ENCODE results near the gene TROAP.

Gene TROAP

DNA sequence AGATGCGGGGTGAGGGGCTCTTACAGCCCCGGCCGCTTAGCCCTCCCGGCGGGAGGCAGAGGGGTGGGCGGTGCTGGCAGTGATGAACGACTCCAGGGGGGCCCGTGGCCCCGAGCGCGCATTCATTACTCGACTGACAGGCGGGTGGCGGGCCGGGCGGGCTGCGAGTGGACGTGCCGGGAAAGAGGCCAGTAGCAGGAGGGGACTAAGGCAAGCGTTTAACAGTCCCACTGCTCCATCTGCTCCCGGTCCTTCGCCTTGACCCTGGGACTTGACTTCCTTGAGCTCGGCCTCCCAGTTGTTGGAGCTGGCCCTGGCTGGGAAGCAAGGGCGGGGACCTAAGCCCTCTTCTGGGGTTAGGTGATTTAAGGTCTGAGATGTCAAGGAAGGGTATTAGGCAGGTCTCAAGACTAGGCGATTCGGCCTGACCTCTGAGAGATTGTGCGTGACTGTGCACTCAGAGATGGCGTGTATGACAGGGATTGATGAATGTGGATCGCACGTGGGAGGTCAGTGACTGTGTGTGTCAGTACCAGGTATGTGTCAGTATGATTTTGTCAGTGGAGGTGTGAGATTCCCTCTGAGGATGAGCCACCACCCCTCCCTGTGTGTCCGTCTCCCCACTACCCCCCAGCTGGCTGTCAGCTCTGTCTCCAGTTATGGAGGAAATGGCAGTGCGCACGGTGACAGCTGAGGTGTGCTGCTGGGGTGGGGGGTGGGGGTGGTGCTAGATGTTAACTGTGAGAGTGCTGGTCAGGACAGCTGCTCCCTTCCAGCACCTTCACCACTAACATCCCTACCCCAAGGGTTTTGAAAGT is 20.1 kb downstream of the TROAP start:
- Histone ChIP-seq H3K27me3 (ENCODE audit: control insufficient read depth in 1 of 2, insufficient read depth in 2 of 2, low read length in 2 of 2) (peaks cover 37 to 44% of the 10 kb centered on the region in 2 donors), H3K9ac (ENCODE audit: low read depth in 1 of 2, low read length in 2 of 2) (peak overlapping the region in 1 of 2 donors; percentile 38), H3K4me3 (ENCODE audit: low read depth in 1 of 2, low read length in 2 of 2) (peak overlapping the region; percentile 51 to 60), H3K27ac (ENCODE audit: low read depth, low read length) (no peak overlapping the region), H3K36me3 (ENCODE audit: control insufficient read depth in 1 of 2, insufficient read depth in 2 of 2, low read length in 2 of 2) (no peaks in the 10 kb centered on the region), H3K4me1 (ENCODE audit: control insufficient read depth in 1 of 2, insufficient read depth in 2 of 2, low read length in 2 of 2) (peaks cover 51 to 59% of the 10 kb centered on the region in 2 donors), H3K9me3 (ENCODE audit: control insufficient read depth in 1 of 2, low read length in 2 of 2) (no peaks in the 10 kb centered on the region)

- Histone ChIP-seq H3K36me3 (ENCODE audit: control insufficient read depth in 1 of 2, insufficient read depth in 2 of 2, low read length in 2 of 2) (no peaks in the 10 kb centered on the region), H3K27me3 (ENCODE audit: control insufficient read depth in 1 of 2, insufficient read depth in 2 of 2, low read length in 2 of 2) (peaks cover 36 to 40% of the 10 kb centered on the region in 2 donors), H3K27ac (ENCODE audit: low read depth, low read length) (no peak overlapping the region), H3K9me3 (ENCODE audit: control insufficient read depth in 1 of 2, low read length in 2 of 2) (no peaks in the 10 kb centered on the region), H3K4me3 (ENCODE audit: low read depth in 1 of 2, low read length in 2 of 2) (no peak overlapping the region), H3K9ac (ENCODE audit: low read depth in 1 of 2, low read length in 2 of 2) (no peak overlapping the region), H3K4me1 (ENCODE audit: control insufficient read depth in 1 of 2, insufficient read depth in 2 of 2, low read length in 2 of 2) (peaks cover 53 to 59% of the 10 kb centered on the region in 2 donors)
Measured at GRCh38 chr12:49344486-49345050, 21.5 kb downstream of the TROAP start.

DNA sequence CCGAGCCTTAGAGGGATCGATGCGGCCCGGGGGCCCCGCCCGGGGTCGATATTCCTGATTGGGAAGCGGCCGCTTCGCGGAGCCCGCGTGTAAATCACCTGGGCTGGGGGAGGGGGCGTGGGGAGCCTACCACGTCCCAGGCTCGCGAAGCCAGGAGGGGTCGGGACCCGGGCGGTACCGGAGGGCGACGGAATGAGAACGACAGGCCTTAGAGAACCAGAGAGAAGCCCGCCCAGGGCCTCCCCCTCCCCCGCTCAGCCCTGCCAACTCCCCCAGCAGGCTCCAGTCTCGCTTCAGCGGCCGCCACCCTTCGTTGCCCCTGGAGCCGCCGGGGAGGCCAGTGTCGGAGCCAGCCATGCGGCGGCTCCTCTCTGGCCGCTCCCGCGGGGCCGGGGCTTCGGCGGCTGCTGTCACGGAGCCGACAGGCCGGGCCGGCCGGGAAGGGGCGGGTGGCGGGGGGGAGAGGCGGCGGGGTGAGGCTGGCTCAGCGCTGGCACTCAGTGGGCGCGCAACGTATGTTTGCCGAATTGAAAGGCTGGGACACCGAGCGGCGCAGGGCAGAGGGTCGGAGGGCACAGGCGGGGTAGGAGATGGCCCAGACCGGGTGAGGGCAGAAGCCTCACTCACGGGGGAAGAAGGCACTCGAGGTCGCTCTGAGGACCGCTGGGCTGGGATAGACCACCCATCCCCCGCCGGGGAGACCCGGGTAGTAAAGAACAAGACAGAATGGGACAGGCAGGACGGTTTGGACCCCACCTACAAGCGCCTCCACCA is 22.2 kb downstream of the TROAP start:
- peak overlapping the region; percentile 59 to 73 for H3K4me3 ChIP-seq (ENCODE audit: low read depth in 1 of 2, low read length in 2 of 2)
- H3K27me3 ChIP-seq (ENCODE audit: control insufficient read depth in 1 of 2, insufficient read depth in 2 of 2, low read length in 2 of 2) = peaks cover 36 to 40% of the 10 kb centered on the region in 2 donors
- H3K9ac ChIP-seq (ENCODE audit: low read depth in 1 of 2, low read length in 2 of 2) = no peak overlapping the region
- no peaks in the 10 kb centered on the region for H3K36me3 ChIP-seq (ENCODE audit: control insufficient read depth in 1 of 2, insufficient read depth in 2 of 2, low read length in 2 of 2)
- H3K4me1 ChIP-seq (ENCODE audit: control insufficient read depth in 1 of 2, insufficient read depth in 2 of 2, low read length in 2 of 2) = peaks cover 51 to 56% of the 10 kb centered on the region in 2 donors
- no peak overlapping the region for H3K27ac ChIP-seq (ENCODE audit: low read depth, low read length)
- H3K9me3 ChIP-seq (ENCODE audit: control insufficient read depth in 1 of 2, low read length in 2 of 2) = no peaks in the 10 kb centered on the region

DNA sequence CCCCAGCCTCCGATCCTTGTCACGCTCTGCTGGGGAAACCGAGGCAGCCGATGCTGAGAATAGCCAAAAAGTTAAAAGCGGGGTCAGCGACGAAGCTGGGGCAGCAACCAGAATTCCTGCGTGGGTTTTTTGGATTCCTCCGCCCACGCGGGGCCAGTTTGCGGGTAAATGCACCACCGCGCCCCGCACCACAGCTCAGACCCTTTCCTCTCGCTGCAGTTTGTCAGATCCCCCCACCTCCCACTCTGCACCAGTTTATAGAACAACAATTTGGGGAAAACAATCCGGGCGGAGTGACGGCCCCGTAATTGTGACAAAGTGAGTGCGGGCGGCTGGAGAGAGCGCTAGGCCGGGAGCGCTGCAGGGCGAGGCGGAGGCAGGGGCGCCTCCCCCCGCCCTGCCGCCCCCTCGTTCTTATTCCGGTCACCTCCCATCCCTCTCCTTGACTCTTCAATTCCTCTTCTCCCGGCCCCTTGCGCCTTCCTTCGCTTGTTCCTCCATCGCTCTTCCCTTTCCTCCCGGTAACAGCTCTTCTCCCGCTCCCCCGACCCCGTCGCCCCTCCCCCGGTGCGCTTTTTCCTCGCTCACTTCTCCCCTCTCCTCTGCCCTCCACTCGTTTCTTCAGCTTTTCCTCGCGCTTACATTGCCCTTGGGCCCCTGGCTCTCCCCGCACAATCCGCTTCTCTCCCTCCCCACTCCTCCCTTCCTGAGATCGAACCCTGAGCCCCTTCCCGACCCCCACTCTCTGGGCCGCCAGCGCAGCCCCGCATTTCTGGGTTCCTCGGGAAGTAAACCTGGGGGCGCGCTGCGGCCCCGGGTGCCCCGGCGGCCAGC is 23.0 kb downstream of the TROAP start:
- Histone ChIP-seq H3K27ac (ENCODE audit: low read depth, low read length) (no peak overlapping the region), H3K4me1 (ENCODE audit: control insufficient read depth in 1 of 2, insufficient read depth in 2 of 2, low read length in 2 of 2) (peaks cover 51 to 56% of the 10 kb centered on the region in 2 donors), H3K27me3 (ENCODE audit: control insufficient read depth in 1 of 2, insufficient read depth in 2 of 2, low read length in 2 of 2) (peaks cover 36 to 40% of the 10 kb centered on the region in 2 donors), H3K9ac (ENCODE audit: low read depth in 1 of 2, low read length in 2 of 2) (no peak overlapping the region), H3K4me3 (ENCODE audit: low read depth in 1 of 2, low read length in 2 of 2) (peak overlapping the region; percentile 65 to 73), H3K9me3 (ENCODE audit: control insufficient read depth in 1 of 2, low read length in 2 of 2) (no peaks in the 10 kb centered on the region), H3K36me3 (ENCODE audit: control insufficient read depth in 1 of 2, insufficient read depth in 2 of 2, low read length in 2 of 2) (peaks cover 0 to under 1% of the 10 kb centered on the region in 2 donors)

DNA sequence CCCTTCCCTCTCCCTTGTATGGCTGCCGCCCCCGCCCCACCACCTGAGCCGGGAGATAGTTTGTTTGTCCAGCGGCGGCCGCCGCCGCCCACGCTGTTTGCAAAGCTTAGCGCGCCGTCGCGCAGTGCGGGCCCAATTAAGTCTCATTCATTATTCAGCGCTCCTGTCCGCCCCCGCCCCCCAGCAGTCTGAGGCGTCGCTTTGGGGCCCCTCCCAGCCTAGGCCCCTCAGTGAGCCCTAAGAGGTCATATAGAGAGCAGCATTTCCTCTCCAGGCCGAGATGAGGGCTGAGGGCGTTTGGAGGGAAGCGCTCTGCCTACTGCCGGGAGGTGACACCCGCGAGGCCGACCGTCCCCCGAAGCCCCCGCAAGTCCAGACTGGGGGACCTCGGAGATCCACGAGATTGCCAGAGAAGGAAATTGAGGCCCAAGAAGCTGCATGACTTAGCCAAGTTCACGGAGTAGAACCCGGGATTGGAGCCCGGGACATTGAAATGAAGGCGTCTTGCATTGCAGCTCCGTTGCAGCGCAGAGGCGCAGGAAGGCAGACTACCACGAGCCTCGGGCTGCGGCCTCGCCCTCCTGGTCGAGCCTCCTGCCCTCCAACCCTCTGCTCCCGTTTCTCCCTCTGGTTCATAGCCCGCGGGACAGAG is 23.7 kb downstream of the TROAP start, which contains the start of gene DNAJC22:
DNAJC22 (plus strand) TSS at position 230 of the 652 bp plus-strand sequence. CDS start 1,985 bp downstream, outside the sequence.
- no peak within 1 kb of the TSS for H3K27ac ChIP-seq (ENCODE audit: low read depth, low read length)
- no peaks in the 10 kb centered on the region for H3K9me3 ChIP-seq (ENCODE audit: control insufficient read depth in 1 of 2, low read length in 2 of 2)
- peaks cover 0 to 4% of the 10 kb centered on the region in 2 donors for H3K36me3 ChIP-seq (ENCODE audit: control insufficient read depth in 1 of 2, insufficient read depth in 2 of 2, low read length in 2 of 2)
- H3K4me3 ChIP-seq (ENCODE audit: low read depth in 1 of 2, low read length in 2 of 2) = peak within 1 kb of the TSS; percentile 65 to 73
- peaks cover 51 to 56% of the 10 kb centered on the region in 2 donors for H3K4me1 ChIP-seq (ENCODE audit: control insufficient read depth in 1 of 2, insufficient read depth in 2 of 2, low read length in 2 of 2)
- peaks cover 36 to 40% of the 10 kb centered on the region in 2 donors for H3K27me3 ChIP-seq (ENCODE audit: control insufficient read depth in 1 of 2, insufficient read depth in 2 of 2, low read length in 2 of 2)
- peak within 1 kb of the TSS; percentile 22 to 70 for H3K9ac ChIP-seq (ENCODE audit: low read depth in 1 of 2, low read length in 2 of 2)

DNA sequence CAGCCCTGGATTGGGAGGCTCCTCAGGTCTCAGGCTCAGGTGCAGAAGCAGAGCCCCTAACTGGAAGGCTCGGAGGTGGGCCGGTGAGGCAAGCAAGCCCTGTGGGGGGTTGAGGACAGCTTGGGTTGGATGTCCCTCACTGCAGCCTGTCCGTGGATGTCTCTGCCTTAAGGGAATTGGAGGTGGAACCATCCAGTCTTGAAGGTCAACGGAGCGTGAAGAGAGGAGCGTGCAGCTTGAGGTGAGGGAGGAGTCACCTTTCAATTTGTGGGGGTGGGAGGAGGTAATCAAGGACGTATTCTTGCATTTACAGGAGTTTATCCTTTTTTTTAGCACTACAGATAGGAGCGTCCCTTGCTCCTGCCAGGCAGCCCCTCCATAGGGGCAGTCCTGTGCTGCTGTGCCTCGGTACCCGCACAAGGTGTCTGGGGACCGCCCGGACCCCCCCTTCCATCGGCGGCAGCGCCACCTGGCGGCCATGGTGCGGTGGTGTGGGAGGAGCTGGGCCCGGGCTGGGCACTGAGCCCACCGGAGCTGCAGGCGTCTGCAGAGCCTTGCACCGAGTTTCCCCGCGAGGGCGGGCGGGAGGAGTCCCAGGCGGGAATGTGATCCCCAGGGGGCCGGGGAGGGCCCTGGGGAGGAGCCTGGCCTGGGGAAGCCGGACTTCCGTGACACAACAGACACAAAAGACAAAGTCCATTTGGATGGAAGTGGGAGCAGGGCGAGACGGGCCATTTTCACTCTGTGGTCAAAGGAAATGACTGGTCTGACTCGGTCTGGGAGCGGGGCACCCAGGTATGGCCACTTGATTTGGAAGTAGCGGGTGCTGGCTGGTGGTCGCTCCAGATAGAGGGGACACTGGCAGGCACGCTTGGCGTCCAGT is 24.5 kb downstream of the TROAP start:
- Histone ChIP-seq H3K27me3 (ENCODE audit: control insufficient read depth in 1 of 2, insufficient read depth in 2 of 2, low read length in 2 of 2) (peaks cover 36 to 40% of the 10 kb centered on the region in 2 donors), H3K4me3 (ENCODE audit: low read depth in 1 of 2, low read length in 2 of 2) (peak overlapping the region; percentile 65 to 73)

DNA sequence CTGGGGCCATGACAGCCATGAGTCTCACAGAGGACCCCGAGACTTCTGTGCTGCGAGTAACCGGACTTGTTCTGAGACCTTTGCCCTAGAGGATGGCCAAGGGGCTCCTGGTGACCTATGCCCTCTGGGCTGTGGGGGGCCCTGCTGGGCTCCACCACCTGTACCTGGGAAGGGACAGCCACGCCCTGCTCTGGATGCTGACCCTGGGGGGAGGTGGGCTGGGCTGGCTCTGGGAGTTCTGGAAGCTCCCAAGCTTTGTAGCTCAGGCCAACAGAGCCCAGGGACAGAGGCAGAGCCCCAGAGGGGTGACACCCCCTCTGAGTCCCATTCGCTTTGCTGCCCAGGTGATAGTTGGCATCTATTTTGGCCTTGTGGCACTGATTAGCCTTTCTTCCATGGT is 25.7 kb downstream of the TROAP start:
- Histone ChIP-seq H3K27me3 (ENCODE audit: control insufficient read depth in 1 of 2, insufficient read depth in 2 of 2, low read length in 2 of 2) (peaks cover 29 to 33% of the 10 kb centered on the region in 2 donors), H3K36me3 (ENCODE audit: control insufficient read depth in 1 of 2, insufficient read depth in 2 of 2, low read length in 2 of 2) (peaks cover 0 to 4% of the 10 kb centered on the region in 2 donors), H3K27ac (ENCODE audit: low read depth, low read length) (no peak overlapping the region)

More for the DNA sequence above, 24.5 kb downstream of the TROAP start:
- H3K9ac ChIP-seq (ENCODE audit: low read depth in 1 of 2, low read length in 2 of 2) = peak overlapping the region; percentile 70 to 88
- H3K4me1 ChIP-seq (ENCODE audit: control insufficient read depth in 1 of 2, insufficient read depth in 2 of 2, low read length in 2 of 2) = peaks cover 50 to 51% of the 10 kb centered on the region in 2 donors
- no peaks in the 10 kb centered on the region for H3K9me3 ChIP-seq (ENCODE audit: control insufficient read depth in 1 of 2, low read length in 2 of 2)
- peak overlapping the region; percentile 36 for H3K27ac ChIP-seq (ENCODE audit: low read depth, low read length)
- H3K36me3 ChIP-seq (ENCODE audit: control insufficient read depth in 1 of 2, insufficient read depth in 2 of 2, low read length in 2 of 2) = peaks cover 0 to 4% of the 10 kb centered on the region in 2 donors

GRCh38 chr12:49349266-49349665 is 26.2 kb downstream of the TROAP start:
- Histone ChIP-seq H3K9me3 (ENCODE audit: control insufficient read depth in 1 of 2, low read length in 2 of 2) (no peaks in the 10 kb centered on the region), H3K9ac (ENCODE audit: low read depth in 1 of 2, low read length in 2 of 2) (peak overlapping the region; percentile 30 to 88)

More for the DNA sequence above, 25.7 kb downstream of the TROAP start:
- Histone ChIP-seq H3K9me3 (ENCODE audit: control insufficient read depth in 1 of 2, low read length in 2 of 2) (no peaks in the 10 kb centered on the region), H3K9ac (ENCODE audit: low read depth in 1 of 2, low read length in 2 of 2) (peak overlapping the region; percentile 70 to 88), H3K4me1 (ENCODE audit: control insufficient read depth in 1 of 2, insufficient read depth in 2 of 2, low read length in 2 of 2) (peaks cover 39 to 40% of the 10 kb centered on the region in 2 donors), H3K4me3 (ENCODE audit: low read depth in 1 of 2, low read length in 2 of 2) (peak overlapping the region; percentile 65 to 73)

More at GRCh38 chr12:49349266-49349665, 26.2 kb downstream of the TROAP start:
- H3K36me3 ChIP-seq (ENCODE audit: control insufficient read depth in 1 of 2, insufficient read depth in 2 of 2, low read length in 2 of 2) = peaks cover 0 to 4% of the 10 kb centered on the region in 2 donors
- H3K27me3 ChIP-seq (ENCODE audit: control insufficient read depth in 1 of 2, insufficient read depth in 2 of 2, low read length in 2 of 2) = peaks cover 25 to 29% of the 10 kb centered on the region in 2 donors
- H3K4me3 ChIP-seq (ENCODE audit: low read depth in 1 of 2, low read length in 2 of 2) = peak overlapping the region; percentile 65 to 73
- H3K27ac ChIP-seq (ENCODE audit: low read depth, low read length) = no peak overlapping the region
- peaks cover 34 to 38% of the 10 kb centered on the region in 2 donors for H3K4me1 ChIP-seq (ENCODE audit: control insufficient read depth in 1 of 2, insufficient read depth in 2 of 2, low read length in 2 of 2)

All from duodenal mucosa (tissue), 2 donors.